HG03558 (cell line): ENCODE data around the gene ZNF24.

Experiments
- ATAC-seq: cut with Tn5 transposase; IDR thresholded peaks from one replicate; pipeline ENCODE4 v1.9.1; 2021; ENCODE audit warnings: moderate number of reproducible peaks; ENCODE audit not compliant: unreplicated experiment; ENCODE audit errors: extremely low read depth

The ZNF24 gene

GRCh38 chr18:35306588-35307250 is 37.5 kb downstream of the ZNF24 start:
- ATAC-seq = no peak

- no peak for ATAC-seq
Measured at GRCh38 chr18:35303610-35304009, 40.6 kb downstream of the ZNF24 start.

- no peak for ATAC-seq
Measured at GRCh38 chr18:35296060-35296459, 48.2 kb downstream of the ZNF24 start.

- ATAC-seq = no peak
Measured at GRCh38 chr18:35291166-35291565, 53.1 kb downstream of the ZNF24 start.

- peak; percentile 71 for ATAC-seq
Measured at GRCh38 chr18:35290094-35290735, 54.0 kb downstream of the ZNF24 start, which contains the start of gene ZSCAN30. ZSCAN30 (minus strand) TSS chr18:35290229; CDS start chr18:35264352, 25,877 bp downstream.

- ATAC-seq = no peak
Measured at GRCh38 chr18:35289727-35290093, 54.5 kb downstream of the ZNF24 start.

- ATAC-seq = no peak
Measured at GRCh38 chr18:35289293-35289692, 54.9 kb downstream of the ZNF24 start.

GRCh38 chr18:35284841-35285240 is 59.4 kb downstream of the ZNF24 start:
- ATAC-seq = no peak

- no peak for ATAC-seq
Measured at GRCh38 chr18:35283923-35284794, 60.1 kb downstream of the ZNF24 start.

GRCh38 chr18:35282353-35282752 is 61.9 kb downstream of the ZNF24 start:
- ATAC-seq = no peak
